RWPE2 (cell line): ENCODE data around the gene CLCN3.
"Not testable (repeated sequence)": the region's sequence is repeated elsewhere in the genome, so short reads cannot be mapped to it uniquely, and the experiment has no call there.

Source experiments
- ATAC-seq: fragments of 200-7000 bp; cut with Tn5 transposase; 3 replicates; pipeline ENCODE4 v1.9.1; 2021; ENCODE audit warnings: low read depth
- DNase-seq: peaks from one replicate; pipeline ENCODE4 v3.0.0-alpha.2; 2020; ENCODE audit warnings: low spot score
- H3K27ac ChIP-seq: fragments of 450-650 bp; 2 replicates; pipeline ENCODE4 v1.5.1; 2017; ENCODE audit warnings: mild to moderate bottlenecking; ENCODE audit not compliant: poor library complexity, severe bottlenecking
- H3K27me3 ChIP-seq: fragments of 250-450 bp; sonication (Bioruptor Pico); 2 replicates; pipeline ENCODE4 v1.5.1; 2021; ENCODE audit warnings: mild to moderate bottlenecking, moderate library complexity; ENCODE audit not compliant: insufficient read depth, poor library complexity, severe bottlenecking
- H3K36me3 ChIP-seq: fragments of 250-450 bp; sonication (Bioruptor Pico); 2 replicates; pipeline ENCODE4 v1.5.1; 2020; ENCODE audit warnings: low read depth, mild to moderate bottlenecking, moderate library complexity
- H3K4me1 ChIP-seq: fragments of 250-450 bp; sonication (Bioruptor Pico); 2 replicates; pipeline ENCODE4 v1.5.1; 2021; ENCODE audit warnings: mild to moderate bottlenecking, moderate library complexity; ENCODE audit not compliant: insufficient read depth, poor library complexity, severe bottlenecking
- H3K4me3 ChIP-seq: fragments of 250-450 bp; sonication (Bioruptor Pico); 2 replicates; pipeline ENCODE4 v1.5.1; 2021; ENCODE audit warnings: mild to moderate bottlenecking, moderate library complexity; ENCODE audit not compliant: severe bottlenecking
- H3K9me3 ChIP-seq: fragments of 250-450 bp; sonication (Bioruptor Pico); 2 replicates; pipeline ENCODE4 v1.5.1; 2021; ENCODE audit warnings: mild to moderate bottlenecking, moderate library complexity; ENCODE audit not compliant: severe bottlenecking
- TF ChIP-seq, protein P1 (sequence below): fragments of 450-650 bp; IDR thresholded peaks from one replicate; pipeline ENCODE4 v1.5.1; 2017; ENCODE audit warnings: mild to moderate bottlenecking, moderate library complexity; ENCODE audit not compliant: poor library complexity, severe bottlenecking

The CLCN3 gene

DNA sequence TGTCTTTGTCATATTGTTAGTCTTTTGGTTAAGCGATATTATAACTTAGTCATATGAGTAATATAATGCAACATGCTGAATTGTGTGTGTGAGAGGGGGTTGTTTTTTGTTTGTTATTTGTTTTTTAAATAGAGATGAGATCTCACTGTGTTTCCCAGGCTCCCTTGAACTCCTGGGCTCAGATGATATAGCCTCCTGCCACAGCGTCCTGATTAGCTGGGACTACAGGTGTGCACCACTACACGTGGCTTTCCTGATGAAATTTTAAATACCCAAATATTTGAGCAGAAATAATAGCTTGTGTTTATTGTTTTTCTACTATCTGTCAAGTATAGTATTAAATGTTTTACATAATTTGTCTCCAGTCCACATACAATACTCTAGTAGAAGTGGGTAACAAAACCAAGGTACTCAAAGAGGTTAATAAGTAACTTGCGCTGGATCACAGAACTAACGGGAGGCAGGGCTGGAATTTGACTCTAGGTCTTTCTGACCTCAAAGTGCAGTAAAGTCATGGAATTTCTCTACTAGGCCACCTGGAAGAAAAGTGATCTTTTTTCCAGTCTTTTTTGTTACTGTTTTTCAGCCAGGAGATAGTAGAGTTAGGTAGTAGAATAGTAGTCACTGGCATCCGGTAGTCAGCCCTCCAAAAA, 47.8 kb downstream of the CLCN3 start:
- Histone ChIP-seq H3K27me3 (no peaks in the 10 kb centered on the region), H3K27ac (no peak overlapping the region), H3K36me3 (no peaks in the 10 kb centered on the region), H3K9me3 (no peaks in the 10 kb centered on the region), H3K4me1 (peaks cover 4% of the 10 kb centered on the region), H3K4me3 (no peak overlapping the region)
- TF ChIP-seq, protein P1, sequence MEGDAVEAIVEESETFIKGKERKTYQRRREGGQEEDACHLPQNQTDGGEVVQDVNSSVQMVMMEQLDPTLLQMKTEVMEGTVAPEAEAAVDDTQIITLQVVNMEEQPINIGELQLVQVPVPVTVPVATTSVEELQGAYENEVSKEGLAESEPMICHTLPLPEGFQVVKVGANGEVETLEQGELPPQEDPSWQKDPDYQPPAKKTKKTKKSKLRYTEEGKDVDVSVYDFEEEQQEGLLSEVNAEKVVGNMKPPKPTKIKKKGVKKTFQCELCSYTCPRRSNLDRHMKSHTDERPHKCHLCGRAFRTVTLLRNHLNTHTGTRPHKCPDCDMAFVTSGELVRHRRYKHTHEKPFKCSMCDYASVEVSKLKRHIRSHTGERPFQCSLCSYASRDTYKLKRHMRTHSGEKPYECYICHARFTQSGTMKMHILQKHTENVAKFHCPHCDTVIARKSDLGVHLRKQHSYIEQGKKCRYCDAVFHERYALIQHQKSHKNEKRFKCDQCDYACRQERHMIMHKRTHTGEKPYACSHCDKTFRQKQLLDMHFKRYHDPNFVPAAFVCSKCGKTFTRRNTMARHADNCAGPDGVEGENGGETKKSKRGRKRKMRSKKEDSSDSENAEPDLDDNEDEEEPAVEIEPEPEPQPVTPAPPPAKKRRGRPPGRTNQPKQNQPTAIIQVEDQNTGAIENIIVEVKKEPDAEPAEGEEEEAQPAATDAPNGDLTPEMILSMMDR, result no peak
- ATAC-seq (no peak), DNase-seq (no peak)

DNA sequence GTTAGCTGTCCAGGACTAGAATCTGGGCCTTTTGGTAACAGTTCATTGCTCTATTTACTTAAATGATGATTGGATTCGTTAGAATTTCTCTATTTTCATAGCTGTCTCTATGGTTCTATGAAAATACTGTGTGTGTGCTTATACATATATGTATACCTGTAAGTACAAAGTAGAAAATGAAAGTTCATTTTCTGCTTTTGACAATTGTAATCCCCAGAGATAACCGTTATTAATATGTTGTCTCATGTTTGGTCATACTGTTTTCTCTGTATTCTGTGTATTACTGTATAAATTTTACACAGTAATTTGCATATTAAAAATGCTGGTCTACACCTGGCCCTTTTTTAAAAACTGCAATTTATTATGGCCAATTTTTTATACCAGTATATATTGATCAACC, 55.4 kb downstream of the CLCN3 start:
- Histone ChIP-seq H3K4me1 (no peaks in the 10 kb centered on the region), H3K27ac (no peak overlapping the region), H3K4me3 (no peak overlapping the region), H3K9me3 (no peaks in the 10 kb centered on the region), H3K27me3 (no peaks in the 10 kb centered on the region), H3K36me3 (peaks cover 11% of the 10 kb centered on the region)
- no peak for DNase-seq
- no peak for ATAC-seq
- TF ChIP-seq, protein P1, result no peak

DNA sequence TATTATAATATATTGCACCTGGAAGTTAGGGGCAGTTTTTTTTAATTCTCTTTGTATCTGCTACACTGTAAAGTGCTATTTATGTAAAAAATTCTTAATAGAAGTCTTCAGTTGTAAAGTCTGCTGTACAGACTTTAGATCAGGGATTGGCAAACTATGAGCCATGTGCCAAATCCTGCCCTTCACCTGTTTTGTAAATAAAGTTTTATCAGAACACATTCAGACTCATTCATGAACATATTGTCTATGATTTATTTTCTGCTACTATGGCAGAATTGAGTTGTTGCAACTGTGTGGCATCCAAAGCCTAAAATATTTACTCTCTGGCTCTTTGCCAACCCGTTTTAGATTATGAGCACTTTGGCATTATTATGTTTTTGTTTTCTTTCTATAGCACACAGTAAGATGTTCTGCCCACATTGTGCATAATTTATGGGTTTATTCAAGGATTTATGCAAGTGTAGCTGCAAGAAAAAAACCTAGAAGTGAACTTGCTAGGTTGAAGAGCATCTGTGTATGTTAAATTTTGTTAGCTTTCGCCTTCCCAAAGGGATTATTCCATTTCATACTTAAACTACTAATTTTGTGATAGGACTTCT, 56.9 kb downstream of the CLCN3 start:
- H3K9me3 ChIP-seq, result no peaks in the 10 kb centered on the region
- no peak overlapping the region for H3K4me3 ChIP-seq
- H3K4me1 ChIP-seq, result no peaks in the 10 kb centered on the region
- DNase-seq (no peak), ATAC-seq (no peak)
- H3K27ac ChIP-seq, result no peak overlapping the region
- H3K36me3 ChIP-seq, result peaks cover 18% of the 10 kb centered on the region
- TF ChIP-seq, protein P1, result no peak
- no peaks in the 10 kb centered on the region for H3K27me3 ChIP-seq

DNA sequence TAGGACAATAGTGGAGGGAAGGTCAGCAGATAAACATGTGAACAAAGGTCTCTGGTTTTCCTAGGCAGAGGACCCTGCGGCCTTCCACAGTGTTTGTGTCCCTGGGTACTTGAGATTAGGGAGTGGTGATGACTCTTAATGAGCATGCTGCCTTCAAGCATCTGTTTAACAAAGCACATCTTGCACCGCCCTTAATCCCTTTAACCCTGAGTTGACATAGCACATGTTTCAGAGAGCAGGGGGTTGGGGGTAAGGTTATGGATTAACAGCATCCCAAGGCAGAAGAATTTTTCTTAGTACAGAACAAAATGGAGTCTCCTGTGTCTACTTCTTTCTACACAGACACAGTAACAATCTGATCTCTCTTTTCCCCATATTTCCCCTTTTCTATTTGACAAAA, 58.1 kb downstream of the CLCN3 start:
- H3K27me3 ChIP-seq, DNase-seq, H3K4me3 ChIP-seq, H3K4me1 ChIP-seq, H3K27ac ChIP-seq, H3K9me3 ChIP-seq, ATAC-seq: not testable (repeated sequence)
- peaks cover 18% of the 10 kb centered on the region for H3K36me3 ChIP-seq

DNA sequence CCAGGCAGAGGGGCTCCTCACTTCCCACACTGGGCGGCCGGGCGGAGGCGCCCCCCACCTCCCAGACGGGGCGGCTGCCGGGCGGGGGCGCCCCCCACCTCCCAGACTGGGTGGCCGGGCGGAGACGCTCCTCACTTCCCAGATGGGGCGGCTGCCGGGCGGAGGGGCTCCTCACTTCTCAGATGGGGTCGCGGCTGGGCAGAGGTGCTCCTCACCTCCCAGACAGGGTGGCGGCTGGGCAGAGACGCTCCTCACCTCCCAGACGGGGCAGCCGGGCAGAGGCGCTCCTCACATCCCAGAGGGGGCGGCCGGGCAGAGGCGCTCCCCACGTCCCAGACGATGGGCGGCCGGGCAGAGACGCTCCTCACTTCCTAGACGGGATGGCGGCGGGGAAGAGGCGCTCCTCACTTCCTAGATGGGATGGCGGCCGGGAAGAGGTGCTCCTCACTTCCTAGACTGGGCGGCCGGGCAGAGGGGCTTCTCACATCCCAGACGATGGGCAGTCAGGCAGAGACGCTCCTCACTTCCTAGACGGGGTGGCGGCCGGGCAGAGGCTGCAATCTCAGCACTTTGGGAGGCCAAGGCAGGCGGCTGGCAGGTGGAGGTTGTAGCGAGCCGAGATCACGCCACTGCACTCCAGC, 58.7 kb downstream of the CLCN3 start:
- H3K36me3 ChIP-seq, result peaks cover 18% of the 10 kb centered on the region
- not testable (repeated sequence) for H3K4me1 ChIP-seq, H3K27ac ChIP-seq, H3K4me3 ChIP-seq, H3K9me3 ChIP-seq, DNase-seq, H3K27me3 ChIP-seq, ATAC-seq
